Keratinocyte (primary cell): ENCODE data around the gene CLMN. TPM values are rescaled to one million over a fixed set of nuclear protein-coding genes. Genes with fewer than 3 reads are reported as not detected.

Source experiments
- DNase-seq: peaks from one replicate; pipeline ENCODE4 v3.0.0-alpha.2; 2011; ENCODE audit warnings: low read depth, missing footprints, low spot score
- FAIRE-seq: peaks from 2 replicates; lab custom pipeline; 2011; peaks lifted over from hg19 to GRCh38; lab: Jason Lieb, UNC
- H2AFZ ChIP-seq: 2 replicates; pipeline ENCODE4 v1.6.0; 2012; ENCODE audit warnings: low read length, control low read depth, inconsistent platforms; ENCODE audit not compliant: control insufficient read depth
- H3K27ac ChIP-seq: 2 replicates; pipeline ENCODE4 v1.5.1; 2011; ENCODE audit warnings: low read length; ENCODE audit not compliant: control insufficient read depth, insufficient read depth
- H3K27me3 ChIP-seq: 3 replicates; pipeline ENCODE4 v1.6.0; 2011; ENCODE audit warnings: low read length; ENCODE audit not compliant: control insufficient read depth, insufficient read depth; ENCODE audit errors: extremely low read depth
- H3K36me3 ChIP-seq, 2 experiments: 2 replicates in 1 of 2; 3 replicates in 1 of 2; pipeline ENCODE4 v1.5.1; 2011; ENCODE audit warnings: low read length in 2 of 2, mild to moderate bottlenecking in 1 of 2; ENCODE audit not compliant: control insufficient read depth in 2 of 2, insufficient read depth in 2 of 2; ENCODE audit errors: extremely low read depth in 1 of 2
- H3K4me1 ChIP-seq: 3 replicates; pipeline ENCODE4 v1.5.1; 2011; ENCODE audit warnings: low read length; ENCODE audit not compliant: control insufficient read depth, insufficient read depth; ENCODE audit errors: extremely low read depth
- H3K4me2 ChIP-seq: 3 replicates; pipeline ENCODE4 v1.6.0; 2011; ENCODE audit warnings: low read depth, low read length; ENCODE audit not compliant: control insufficient read depth, insufficient read depth; ENCODE audit errors: extremely low read depth
- H3K4me3 ChIP-seq, 3 experiments: fragments of 200-600 bp in 1 of 3; sonication (generic) in 1 of 3; 2 replicates in 2 of 3; 3 replicates in 1 of 3; pipeline ENCODE4 v1.5.1; 2011 to 2016; ENCODE audit warnings: low read length in 3 of 3, mild to moderate bottlenecking in 3 of 3, control low read depth in 2 of 3, inconsistent platforms in 1 of 3, low read depth in 1 of 3, mixed read lengths in 1 of 3, mixed run types in 1 of 3, moderate library complexity in 1 of 3; ENCODE audit not compliant: control insufficient read depth in 2 of 3, insufficient read depth in 2 of 3; ENCODE audit errors: extremely low read depth in 1 of 3
- H3K79me2 ChIP-seq: 2 replicates; pipeline ENCODE4 v1.6.0; 2012; ENCODE audit warnings: low read length; ENCODE audit not compliant: control insufficient read depth, insufficient read depth
- H3K9ac ChIP-seq: 3 replicates; pipeline ENCODE4 v1.6.0; 2011; ENCODE audit warnings: low read length; ENCODE audit not compliant: control insufficient read depth, insufficient read depth; ENCODE audit errors: extremely low read depth
- H3K9me1 ChIP-seq: 3 replicates; pipeline ENCODE4 v1.6.0; 2011; ENCODE audit warnings: low read length; ENCODE audit not compliant: control insufficient read depth, insufficient read depth; ENCODE audit errors: extremely low read depth
- H3K9me3 ChIP-seq: 2 replicates; pipeline ENCODE4 v1.5.1; 2012; ENCODE audit warnings: low read depth, low read length; ENCODE audit not compliant: control insufficient read depth
- H4K20me1 ChIP-seq: 3 replicates; pipeline ENCODE4 v1.6.0; 2011; ENCODE audit warnings: low read length; ENCODE audit not compliant: control insufficient read depth, insufficient read depth; ENCODE audit errors: extremely low read depth
- EZH2 ChIP-seq: IDR thresholded peaks from one replicate; pipeline ENCODE4 v1.6.1; 2012; ENCODE audit warnings: inconsistent platforms, mild to moderate bottlenecking, low read length, moderate library complexity
- dilution Hi-C: fragments of 300-500 bp; cut with MboI; formaldehyde crosslinking; loops from one replicate; pipeline ENCODE4 v1.7.0; 2020; ENCODE audit warnings: low sequenced_read_pairs; ENCODE audit not compliant: extremely low pct_ligation_motif_present
- polyA plus RNA-seq, 5 experiments: library from polyadenylated mRNA; depleted of rRNA in 3 of 5; stranded (reverse) in 3 of 5; stranded (forward) in 1 of 5; unstranded in 1 of 5; fragments of >200 nt; gene quantifications; 1 replicate in 1 of 5; 2 replicates in 3 of 5; 3 replicates in 1 of 5; pipeline versions ENCODE4 v1.2.1 to v1.2.3, GENCODE V29; 2011 to 2012; ENCODE audit warnings: missing spikeins in 2 of 5, low read depth in 1 of 5, low replicate concordance in 1 of 5
- TF ChIP-seq, protein P1 (sequence below), 3 experiments: IDR thresholded peaks in 1 of 3; conservative IDR thresholded peaks in 1 of 3; optimal IDR thresholded peaks in 1 of 3; 2 replicates in 2 of 3; 3 replicates in 1 of 3; pipeline versions ENCODE3 to v1.5.1; 2011; ENCODE audit warnings: low read length in 3 of 3, mild to moderate bottlenecking in 3 of 3, moderate library complexity in 2 of 3, control low read depth in 1 of 3, inconsistent platforms in 1 of 3; ENCODE audit not compliant: insufficient read depth in 2 of 3; ENCODE audit errors: extremely low read depth in 1 of 3

The CLMN gene
- polyA plus RNA-seq, 1 donor (not counting 4 experiments of a cell fraction or from before 2014, with no cell fraction given) = 6.1 TPM

DNA sequence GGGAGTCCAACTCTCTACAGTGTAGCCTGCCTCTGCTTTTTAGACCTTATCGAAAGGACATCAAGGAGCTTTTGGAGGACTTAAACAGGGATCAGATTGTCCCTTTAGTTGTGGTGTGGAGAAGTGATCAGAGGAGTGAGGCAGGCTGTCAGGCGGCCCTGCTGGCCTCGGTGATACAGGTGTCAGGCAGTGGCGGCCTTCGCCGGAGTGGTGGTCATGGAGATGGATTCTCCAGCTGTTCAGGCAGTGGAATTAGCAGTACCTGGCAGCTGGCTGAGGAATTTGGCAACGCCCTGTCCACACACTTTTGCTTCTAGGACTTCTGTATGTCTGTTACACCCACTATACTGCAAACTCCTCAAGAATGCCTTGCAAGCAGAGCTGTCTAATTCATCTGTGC is 4.2 kb upstream of the CLMN start:
- Histone ChIP-seq H4K20me1 (no peaks in the 10 kb centered on the region), H3K9ac (no peak overlapping the region), H3K4me1 (peaks cover 39% of the 10 kb centered on the region), H3K36me3 (no peaks in the 10 kb centered on the region), H3K9me1 (no peaks in the 10 kb centered on the region), H2AFZ (no peak overlapping the region), H3K27me3 (no peaks in the 10 kb centered on the region), H3K79me2 (no peaks in the 10 kb centered on the region), H3K4me2 (no peak overlapping the region), H3K9me3 (no peaks in the 10 kb centered on the region), H3K4me3 (no peak overlapping the region), H3K27ac (no peak overlapping the region)
- no peak for DNase-seq
- no peak for TF ChIP-seq EZH2
- TF ChIP-seq, protein P1, sequence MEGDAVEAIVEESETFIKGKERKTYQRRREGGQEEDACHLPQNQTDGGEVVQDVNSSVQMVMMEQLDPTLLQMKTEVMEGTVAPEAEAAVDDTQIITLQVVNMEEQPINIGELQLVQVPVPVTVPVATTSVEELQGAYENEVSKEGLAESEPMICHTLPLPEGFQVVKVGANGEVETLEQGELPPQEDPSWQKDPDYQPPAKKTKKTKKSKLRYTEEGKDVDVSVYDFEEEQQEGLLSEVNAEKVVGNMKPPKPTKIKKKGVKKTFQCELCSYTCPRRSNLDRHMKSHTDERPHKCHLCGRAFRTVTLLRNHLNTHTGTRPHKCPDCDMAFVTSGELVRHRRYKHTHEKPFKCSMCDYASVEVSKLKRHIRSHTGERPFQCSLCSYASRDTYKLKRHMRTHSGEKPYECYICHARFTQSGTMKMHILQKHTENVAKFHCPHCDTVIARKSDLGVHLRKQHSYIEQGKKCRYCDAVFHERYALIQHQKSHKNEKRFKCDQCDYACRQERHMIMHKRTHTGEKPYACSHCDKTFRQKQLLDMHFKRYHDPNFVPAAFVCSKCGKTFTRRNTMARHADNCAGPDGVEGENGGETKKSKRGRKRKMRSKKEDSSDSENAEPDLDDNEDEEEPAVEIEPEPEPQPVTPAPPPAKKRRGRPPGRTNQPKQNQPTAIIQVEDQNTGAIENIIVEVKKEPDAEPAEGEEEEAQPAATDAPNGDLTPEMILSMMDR (optimal IDR thresholded peaks at IDR 0.05 in 1 of 3, IDR thresholded peaks at IDR 0.05 in 1 of 3, conservative IDR thresholded peaks at IDR 0.05 in 1 of 3; ENCODE audit: extremely low read depth in 1 of 3, insufficient read depth in 2 of 3, low read length in 3 of 3) = no peak
- peak; percentile 26 for FAIRE-seq
- dilution Hi-C loops = no loop called here

DNA sequence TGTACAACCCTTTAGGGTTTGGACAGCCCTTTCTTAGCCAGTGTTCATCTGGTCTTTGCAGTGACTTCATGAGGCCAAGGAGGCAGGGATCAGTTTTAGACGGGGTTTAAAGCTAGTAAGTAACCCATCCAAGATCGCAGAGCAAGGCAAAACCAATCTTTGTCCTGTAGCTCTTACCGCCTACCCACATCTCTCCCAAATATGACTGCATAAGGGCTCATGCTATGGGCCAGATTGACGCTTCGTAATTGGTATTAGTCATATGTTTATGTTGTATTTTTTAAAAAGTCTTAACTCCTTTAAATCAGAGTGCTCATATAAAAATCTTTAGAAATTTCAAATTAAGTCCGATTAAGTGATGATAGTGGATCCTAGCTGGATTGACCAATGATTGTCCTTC is 3.7 kb upstream of the CLMN start:
- FAIRE-seq = no peak
- H3K36me3 ChIP-seq = no peaks in the 10 kb centered on the region
- H3K27ac ChIP-seq = peak overlapping the region; percentile 77
- no peaks in the 10 kb centered on the region for H3K9me3 ChIP-seq
- peak overlapping the region; percentile 59 for H3K4me2 ChIP-seq
- DNase-seq = no peak
- H3K79me2 ChIP-seq = no peaks in the 10 kb centered on the region
- no peak overlapping the region for H3K4me3 ChIP-seq
- dilution Hi-C loops = no loop called here
- H3K27me3 ChIP-seq = no peaks in the 10 kb centered on the region
- TF ChIP-seq, protein P1 (optimal IDR thresholded peaks at IDR 0.05 in 1 of 3, IDR thresholded peaks at IDR 0.05 in 1 of 3, conservative IDR thresholded peaks at IDR 0.05 in 1 of 3; ENCODE audit: extremely low read depth in 1 of 3, insufficient read depth in 2 of 3, low read length in 3 of 3) = no peak
- TF ChIP-seq EZH2 = no peak
- no peaks in the 10 kb centered on the region for H4K20me1 ChIP-seq
- no peaks in the 10 kb centered on the region for H3K9me1 ChIP-seq
- no peak overlapping the region for H2AFZ ChIP-seq
- H3K4me1 ChIP-seq = peaks cover 35% of the 10 kb centered on the region
- peak overlapping the region; percentile 33 for H3K9ac ChIP-seq
